ENCODE results near the gene ESYT2. TPM values are rescaled to one million over a fixed set of nuclear protein-coding genes. Genes with fewer than 3 reads are reported as not detected.
A peak's percentile ranks its signal among the peaks of the same experiment; 100 is the strongest.

ESYT2 gene
- total and polyA plus RNA-seq, 9 of the 15 experiments (the other 6 are each of a cell fraction or from before 2014, with no cell fraction given): 5.8 to 86.9 (median 64.7) TPM

DNA sequence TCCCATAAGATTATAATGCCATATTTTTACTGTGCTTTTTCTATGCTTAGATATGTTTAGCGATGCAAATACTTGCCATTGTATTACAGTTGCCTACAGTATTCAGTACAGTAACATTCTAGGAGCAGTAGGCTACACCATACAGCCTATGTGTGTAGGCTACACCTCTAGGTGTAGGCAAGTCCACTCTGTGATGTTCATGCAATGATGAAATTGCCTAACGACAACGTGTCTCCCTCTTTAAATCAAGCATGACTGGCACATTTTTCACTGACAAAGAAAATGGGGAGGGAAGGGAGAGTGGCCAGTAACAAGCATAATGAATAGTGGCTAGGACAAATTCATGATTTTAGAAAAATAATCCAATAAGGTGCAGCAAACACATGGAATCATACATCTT is 126.4 kb downstream of the ESYT2 start (continued):
- TF ChIP-seq YY1 (IDR thresholded peaks at IDR 0.05; ENCODE audit: borderline replicate concordance in 1 of 3, control insufficient read depth in 1 of 3, extremely low read depth in 1 of 3, insufficient read depth in 3 of 3, insufficient read length in 1 of 3, insufficient replicate concordance in 2 of 3, low read depth in 1 of 3, low read length in 2 of 3) (no peak), DMBX1 (CRISPR knock-in tag; IDR thresholded peaks at IDR 0.05; ENCODE audit: borderline replicate concordance) (no peak), YBX1 (IDR thresholded peaks at IDR 0.05) (no peak), C11orf30 (IDR thresholded peaks at IDR 0.05; ENCODE audit: low read depth) (peak; percentile 92), TFAM (CRISPR knock-in tag; conservative IDR thresholded peaks at IDR 0.05) (no peak), SRSF9 (IDR thresholded peaks at IDR 0.05; ENCODE audit: borderline replicate concordance, low read depth, low read length) (no peak), ARID2 (IDR thresholded peaks at IDR 0.05) (0 out of 2 replicates have a peak, but pooled peaks have one; percentile 20), GABPB1 (CRISPR knock-in tag; IDR thresholded peaks at IDR 0.05) (no peak), ZNF212 (CRISPR knock-in tag; IDR thresholded peaks at IDR 0.05) (no peak), TRIM28 (IDR thresholded peaks at IDR 0.05) (peak; percentile 31; the same call in 1 of the 2 replicates), EP400 (IDR thresholded peaks at IDR 0.05) (peak; percentile 88), EP300 (IDR thresholded peaks at IDR 0.05; ENCODE audit: low read length) (0 out of 2 replicates have a peak, but pooled peaks have one; percentile 14), CEBPB (tag; IDR thresholded peaks at IDR 0.05) (peak; percentile 89), ZNF445 (CRISPR knock-in tag; IDR thresholded peaks at IDR 0.05; ENCODE audit: low read depth) (no peak), PHB (CRISPR knock-in tag; IDR thresholded peaks at IDR 0.05) (no peak), RAD21 (CRISPR knock-in tag; conservative IDR thresholded peaks at IDR 0.05 in 1 of 2, IDR thresholded peaks at IDR 0.05 in 1 of 2) (peak in 1 of 2 experiments; percentile 12; a peak in 1 of 4 replicates), CREBBP (IDR thresholded peaks at IDR 0.05; ENCODE audit: low read depth, low read length) (no peak), SOX6 (IDR thresholded peaks at IDR 0.05) (0 out of 2 replicates have a peak, but pooled peaks have one; percentile 15)
- TF ChIP-seq, protein P1, sequence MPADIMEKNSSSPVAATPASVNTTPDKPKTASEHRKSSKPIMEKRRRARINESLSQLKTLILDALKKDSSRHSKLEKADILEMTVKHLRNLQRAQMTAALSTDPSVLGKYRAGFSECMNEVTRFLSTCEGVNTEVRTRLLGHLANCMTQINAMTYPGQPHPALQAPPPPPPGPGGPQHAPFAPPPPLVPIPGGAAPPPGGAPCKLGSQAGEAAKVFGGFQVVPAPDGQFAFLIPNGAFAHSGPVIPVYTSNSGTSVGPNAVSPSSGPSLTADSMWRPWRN (IDR thresholded peaks at IDR 0.05; ENCODE audit: low read depth): no peak
- TF ChIP-seq, protein P2, sequence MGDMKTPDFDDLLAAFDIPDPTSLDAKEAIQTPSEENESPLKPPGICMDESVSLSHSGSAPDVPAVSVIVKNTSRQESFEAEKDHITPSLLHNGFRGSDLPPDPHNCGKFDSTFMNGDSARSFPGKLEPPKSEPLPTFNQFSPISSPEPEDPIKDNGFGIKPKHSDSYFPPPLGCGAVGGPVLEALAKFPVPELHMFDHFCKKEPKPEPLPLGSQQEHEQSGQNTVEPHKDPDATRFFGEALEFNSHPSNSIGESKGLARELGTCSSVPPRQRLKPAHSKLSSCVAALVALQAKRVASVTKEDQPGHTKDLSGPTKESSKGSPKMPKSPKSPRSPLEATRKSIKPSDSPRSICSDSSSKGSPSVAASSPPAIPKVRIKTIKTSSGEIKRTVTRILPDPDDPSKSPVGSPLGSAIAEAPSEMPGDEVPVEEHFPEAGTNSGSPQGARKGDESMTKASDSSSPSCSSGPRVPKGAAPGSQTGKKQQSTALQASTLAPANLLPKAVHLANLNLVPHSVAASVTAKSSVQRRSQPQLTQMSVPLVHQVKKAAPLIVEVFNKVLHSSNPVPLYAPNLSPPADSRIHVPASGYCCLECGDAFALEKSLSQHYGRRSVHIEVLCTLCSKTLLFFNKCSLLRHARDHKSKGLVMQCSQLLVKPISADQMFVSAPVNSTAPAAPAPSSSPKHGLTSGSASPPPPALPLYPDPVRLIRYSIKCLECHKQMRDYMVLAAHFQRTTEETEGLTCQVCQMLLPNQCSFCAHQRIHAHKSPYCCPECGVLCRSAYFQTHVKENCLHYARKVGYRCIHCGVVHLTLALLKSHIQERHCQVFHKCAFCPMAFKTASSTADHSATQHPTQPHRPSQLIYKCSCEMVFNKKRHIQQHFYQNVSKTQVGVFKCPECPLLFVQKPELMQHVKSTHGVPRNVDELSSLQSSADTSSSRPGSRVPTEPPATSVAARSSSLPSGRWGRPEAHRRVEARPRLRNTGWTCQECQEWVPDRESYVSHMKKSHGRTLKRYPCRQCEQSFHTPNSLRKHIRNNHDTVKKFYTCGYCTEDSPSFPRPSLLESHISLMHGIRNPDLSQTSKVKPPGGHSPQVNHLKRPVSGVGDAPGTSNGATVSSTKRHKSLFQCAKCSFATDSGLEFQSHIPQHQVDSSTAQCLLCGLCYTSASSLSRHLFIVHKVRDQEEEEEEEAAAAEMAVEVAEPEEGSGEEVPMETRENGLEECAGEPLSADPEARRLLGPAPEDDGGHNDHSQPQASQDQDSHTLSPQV (IDR thresholded peaks at IDR 0.05): peak; percentile 68; the same call in 1 of the 2 replicates
- TF ChIP-seq, protein P3, sequence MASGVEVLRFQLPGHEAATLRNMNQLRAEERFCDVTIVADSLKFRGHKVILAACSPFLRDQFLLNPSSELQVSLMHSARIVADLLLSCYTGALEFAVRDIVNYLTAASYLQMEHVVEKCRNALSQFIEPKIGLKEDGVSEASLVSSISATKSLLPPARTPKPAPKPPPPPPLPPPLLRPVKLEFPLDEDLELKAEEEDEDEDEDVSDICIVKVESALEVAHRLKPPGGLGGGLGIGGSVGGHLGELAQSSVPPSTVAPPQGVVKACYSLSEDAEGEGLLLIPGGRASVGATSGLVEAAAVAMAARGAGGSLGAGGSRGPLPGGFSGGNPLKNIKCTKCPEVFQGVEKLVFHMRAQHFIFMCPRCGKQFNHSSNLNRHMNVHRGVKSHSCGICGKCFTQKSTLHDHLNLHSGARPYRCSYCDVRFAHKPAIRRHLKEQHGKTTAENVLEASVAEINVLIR (CRISPR knock-in tag; IDR thresholded peaks at IDR 0.05): no peak
- TF ChIP-seq, protein P4, sequence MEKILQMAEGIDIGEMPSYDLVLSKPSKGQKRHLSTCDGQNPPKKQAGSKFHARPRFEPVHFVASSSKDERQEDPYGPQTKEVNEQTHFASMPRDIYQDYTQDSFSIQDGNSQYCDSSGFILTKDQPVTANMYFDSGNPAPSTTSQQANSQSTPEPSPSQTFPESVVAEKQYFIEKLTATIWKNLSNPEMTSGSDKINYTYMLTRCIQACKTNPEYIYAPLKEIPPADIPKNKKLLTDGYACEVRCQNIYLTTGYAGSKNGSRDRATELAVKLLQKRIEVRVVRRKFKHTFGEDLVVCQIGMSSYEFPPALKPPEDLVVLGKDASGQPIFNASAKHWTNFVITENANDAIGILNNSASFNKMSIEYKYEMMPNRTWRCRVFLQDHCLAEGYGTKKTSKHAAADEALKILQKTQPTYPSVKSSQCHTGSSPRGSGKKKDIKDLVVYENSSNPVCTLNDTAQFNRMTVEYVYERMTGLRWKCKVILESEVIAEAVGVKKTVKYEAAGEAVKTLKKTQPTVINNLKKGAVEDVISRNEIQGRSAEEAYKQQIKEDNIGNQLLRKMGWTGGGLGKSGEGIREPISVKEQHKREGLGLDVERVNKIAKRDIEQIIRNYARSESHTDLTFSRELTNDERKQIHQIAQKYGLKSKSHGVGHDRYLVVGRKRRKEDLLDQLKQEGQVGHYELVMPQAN (IDR thresholded peaks at IDR 0.05; ENCODE audit: borderline replicate concordance): peak; percentile 89; the same call in 1 of the 2 replicates

Measured in K562 (cell line).